ENCODE measurements around the gene PIAS4. TPM values are rescaled to one million over a fixed set of nuclear protein-coding genes. Genes with fewer than 3 reads are reported as not detected.

The PIAS4 gene
- total RNA-seq, 1 donor from 2014 or later, result 26.7 TPM

DNA sequence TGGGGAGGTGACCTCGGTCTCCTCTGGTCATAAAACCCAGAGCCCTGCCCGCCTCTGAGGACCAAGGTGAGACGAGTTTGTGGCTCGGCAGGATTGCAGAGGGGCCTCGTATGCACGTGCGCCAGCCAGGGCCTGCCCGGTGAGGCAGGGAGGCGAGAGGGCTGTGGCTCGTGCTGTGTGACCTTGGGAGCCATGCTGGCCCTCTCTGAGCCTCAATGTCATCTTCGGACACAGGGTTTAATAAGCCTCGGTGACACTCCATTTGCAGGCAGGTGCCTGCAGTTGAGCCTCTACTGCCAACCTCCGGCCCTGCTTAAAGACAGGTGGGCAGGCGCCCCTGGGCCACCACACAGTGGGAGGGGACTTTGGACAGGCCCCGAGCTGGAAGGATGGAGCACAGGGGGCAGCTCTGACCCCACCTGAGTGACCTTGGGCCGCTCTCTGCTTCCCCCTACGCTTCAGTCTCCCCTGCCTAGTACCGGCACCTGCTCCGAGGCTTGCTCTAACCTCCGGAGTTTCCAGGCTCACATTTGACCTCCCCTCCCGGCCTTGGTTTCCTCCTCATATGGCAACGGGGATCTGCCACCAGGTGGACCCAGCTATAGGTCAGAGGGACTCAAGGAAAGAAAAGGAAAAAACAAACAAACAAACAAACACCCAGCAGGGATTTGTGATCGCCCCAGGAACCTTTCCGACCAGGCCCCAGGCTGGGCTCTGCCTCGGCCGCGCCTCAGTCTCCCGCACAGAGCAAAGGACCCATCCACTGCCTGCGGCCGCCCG lies 56.0 kb downstream of the PIAS4 start:
- TF ChIP-seq, protein P1, sequence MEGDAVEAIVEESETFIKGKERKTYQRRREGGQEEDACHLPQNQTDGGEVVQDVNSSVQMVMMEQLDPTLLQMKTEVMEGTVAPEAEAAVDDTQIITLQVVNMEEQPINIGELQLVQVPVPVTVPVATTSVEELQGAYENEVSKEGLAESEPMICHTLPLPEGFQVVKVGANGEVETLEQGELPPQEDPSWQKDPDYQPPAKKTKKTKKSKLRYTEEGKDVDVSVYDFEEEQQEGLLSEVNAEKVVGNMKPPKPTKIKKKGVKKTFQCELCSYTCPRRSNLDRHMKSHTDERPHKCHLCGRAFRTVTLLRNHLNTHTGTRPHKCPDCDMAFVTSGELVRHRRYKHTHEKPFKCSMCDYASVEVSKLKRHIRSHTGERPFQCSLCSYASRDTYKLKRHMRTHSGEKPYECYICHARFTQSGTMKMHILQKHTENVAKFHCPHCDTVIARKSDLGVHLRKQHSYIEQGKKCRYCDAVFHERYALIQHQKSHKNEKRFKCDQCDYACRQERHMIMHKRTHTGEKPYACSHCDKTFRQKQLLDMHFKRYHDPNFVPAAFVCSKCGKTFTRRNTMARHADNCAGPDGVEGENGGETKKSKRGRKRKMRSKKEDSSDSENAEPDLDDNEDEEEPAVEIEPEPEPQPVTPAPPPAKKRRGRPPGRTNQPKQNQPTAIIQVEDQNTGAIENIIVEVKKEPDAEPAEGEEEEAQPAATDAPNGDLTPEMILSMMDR (conservative IDR thresholded peaks at IDR 0.05; ENCODE audit: low read depth, low read length), result peak; percentile 37
- peak overlapping the region; percentile 88 for H3K4me3 ChIP-seq (ENCODE audit: low read depth, low read length)
- no peak for DNase-seq (ENCODE audit: low read depth)

DNA sequence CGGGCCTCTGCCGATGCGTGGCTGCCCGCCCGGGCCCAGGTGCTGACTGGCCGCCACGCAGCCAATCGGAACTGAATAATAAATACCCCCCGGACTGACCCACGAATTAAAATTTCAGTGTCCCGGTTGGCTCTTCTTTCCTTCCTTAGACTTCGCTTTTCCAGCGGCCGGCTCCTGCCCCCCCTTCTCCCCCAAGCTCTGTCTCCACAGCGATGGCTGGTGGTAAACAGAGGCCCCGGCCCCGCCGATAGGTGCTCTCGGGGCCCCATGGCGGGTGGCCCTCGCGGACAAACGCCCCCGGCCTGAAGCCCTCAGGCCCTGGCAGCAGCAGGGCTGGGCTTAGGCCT lies 56.6 kb downstream of the PIAS4 start:
- DNase-seq (ENCODE audit: low read depth), result no peak
- H3K4me3 ChIP-seq (ENCODE audit: low read depth, low read length), result peak overlapping the region; percentile 88
- TF ChIP-seq, protein P1 (conservative IDR thresholded peaks at IDR 0.05; ENCODE audit: low read depth, low read length), result no peak

GRCh38 chr19:4064496-4065260 lies 57.1 kb downstream of the PIAS4 start:
- TF ChIP-seq, protein P1 (conservative IDR thresholded peaks at IDR 0.05; ENCODE audit: low read depth, low read length), result no peak
- peak overlapping the region; percentile 88 for H3K4me3 ChIP-seq (ENCODE audit: low read depth, low read length)
- DNase-seq (ENCODE audit: low read depth), result no peak

- H3K4me3 ChIP-seq (ENCODE audit: low read depth, low read length), result peak overlapping the region; percentile 86
- peak; percentile 46 for DNase-seq (ENCODE audit: low read depth)
- TF ChIP-seq, protein P1 (conservative IDR thresholded peaks at IDR 0.05; ENCODE audit: low read depth, low read length), result no peak
These were observed 58.1 kb downstream of the PIAS4 start for GRCh38 chr19:4065430-4066175.

DNA sequence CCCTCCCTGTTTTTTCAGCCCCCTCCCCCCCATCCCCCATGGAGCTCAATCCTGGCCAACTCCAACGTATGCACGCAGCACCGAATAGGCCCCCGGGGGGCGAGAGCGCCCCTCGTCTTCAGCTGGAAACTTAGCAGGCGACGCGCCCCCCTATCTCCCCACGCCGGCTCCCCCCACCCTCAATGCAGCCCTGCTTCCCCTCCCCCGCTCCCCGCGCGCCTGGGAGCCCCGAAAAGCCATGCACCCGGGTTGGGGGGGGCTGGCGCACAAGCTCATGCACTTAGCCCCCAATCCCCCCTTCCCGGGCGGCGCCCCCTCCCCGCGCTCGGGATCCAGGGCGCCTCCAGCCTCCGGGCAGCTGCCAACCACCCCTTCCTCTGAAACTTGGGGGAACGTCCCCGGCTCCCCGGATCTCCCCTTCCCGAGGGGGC lies 58.7 kb downstream of the PIAS4 start:
- H3K4me3 ChIP-seq (ENCODE audit: low read depth, low read length), result peak overlapping the region; percentile 86
- TF ChIP-seq, protein P1 (conservative IDR thresholded peaks at IDR 0.05; ENCODE audit: low read depth, low read length), result no peak
- DNase-seq (ENCODE audit: low read depth), result no peak

GRCh38 chr19:4066682-4067395 lies 59.3 kb downstream of the PIAS4 start, which contains the start of gene ZBTB7A:
TSS of gene ZBTB7A (minus strand) at chr19:4066899. CDS start at chr19:4055232, 11,667 bp downstream.
- DNase-seq (ENCODE audit: low read depth), result no peak

More at GRCh38 chr19:4066682-4067395, 59.3 kb downstream of the PIAS4 start, which contains the start of gene ZBTB7A:
- TF ChIP-seq, protein P1 (conservative IDR thresholded peaks at IDR 0.05; ENCODE audit: low read depth, low read length), result no peak
- H3K4me3 ChIP-seq (ENCODE audit: low read depth, low read length), result peak within 1 kb of the TSS; percentile 86

Measured in epithelial cell of proximal tubule (primary cell).